ENCODE data around the gene AKAP1. TPM values are rescaled to one million over a fixed set of nuclear protein-coding genes. Genes with fewer than 3 reads are reported as not detected.

The AKAP1 gene
- total RNA-seq, 2 donors from 2014 or later = 90.4 to 139 TPM

- Histone ChIP-seq H3K4me1 (peaks cover 0 to 38% of the 10 kb centered on the region in 2 donors), H3K9me3 (no peaks in the 10 kb centered on the region), H3K36me3 (peaks cover 83% of the 10 kb centered on the region), H3K4me3 (no peak overlapping the region), H3K27me3 (no peaks in the 10 kb centered on the region), H3K27ac (no peak overlapping the region)
- DNase-seq (ENCODE audit: low spot score) = no peak
- TF ChIP-seq CTCF (IDR thresholded peaks at IDR 0.05) = no peak
Measured at GRCh38 chr17:57115377-57115776, 30.3 kb downstream of the AKAP1 start.

GRCh38 chr17:57115916-57116315 lies 30.9 kb downstream of the AKAP1 start:
- TF ChIP-seq CTCF (IDR thresholded peaks at IDR 0.05) = no peak
- Histone ChIP-seq H3K9me3 (no peaks in the 10 kb centered on the region), H3K27ac (no peak overlapping the region), H3K27me3 (no peaks in the 10 kb centered on the region), H3K4me1 (peaks cover 0 to 32% of the 10 kb centered on the region in 2 donors), H3K4me3 (no peak overlapping the region), H3K36me3 (peaks cover 87% of the 10 kb centered on the region)
- no peak for DNase-seq (ENCODE audit: low spot score)

- TF ChIP-seq CTCF (IDR thresholded peaks at IDR 0.05) = no peak
- peaks cover 0 to 15% of the 10 kb centered on the region in 2 donors for H3K4me1 ChIP-seq
- H3K27me3 ChIP-seq = no peaks in the 10 kb centered on the region
- no peaks in the 10 kb centered on the region for H3K9me3 ChIP-seq
- no peak overlapping the region for H3K27ac ChIP-seq
- no peak overlapping the region for H3K4me3 ChIP-seq
- peaks cover 81% of the 10 kb centered on the region for H3K36me3 ChIP-seq
- DNase-seq (ENCODE audit: low spot score) = no peak
Measured at GRCh38 chr17:57117798-57118197, 32.8 kb downstream of the AKAP1 start.

GRCh38 chr17:57120814-57121213 lies 35.8 kb downstream of the AKAP1 start:
- Histone ChIP-seq H3K4me1 (no peaks in the 10 kb centered on the region), H3K27ac (no peak overlapping the region), H3K27me3 (no peaks in the 10 kb centered on the region), H3K4me3 (no peak overlapping the region), H3K9me3 (no peaks in the 10 kb centered on the region), H3K36me3 (peaks cover 71% of the 10 kb centered on the region)
- no peak for TF ChIP-seq CTCF (IDR thresholded peaks at IDR 0.05)
- no peak for DNase-seq (ENCODE audit: low spot score)

- peak; percentile 23 to 57 for TF ChIP-seq CTCF (IDR thresholded peaks at IDR 0.05)
- H3K36me3 ChIP-seq = peaks cover 64% of the 10 kb centered on the region
- DNase-seq (ENCODE audit: low spot score) = no peak
- no peaks in the 10 kb centered on the region for H3K4me1 ChIP-seq
- H3K9me3 ChIP-seq = no peaks in the 10 kb centered on the region
- H3K4me3 ChIP-seq = no peak overlapping the region
- H3K27me3 ChIP-seq = no peaks in the 10 kb centered on the region
- H3K27ac ChIP-seq = no peak overlapping the region
Measured at GRCh38 chr17:57121308-57122042, 36.4 kb downstream of the AKAP1 start.

- Histone ChIP-seq H3K27ac (no peak overlapping the region), H3K4me3 (no peak overlapping the region), H3K4me1 (no peaks in the 10 kb centered on the region), H3K36me3 (peaks cover 38% of the 10 kb centered on the region), H3K27me3 (no peaks in the 10 kb centered on the region), H3K9me3 (no peaks in the 10 kb centered on the region)
- no peak for DNase-seq (ENCODE audit: low spot score)
- no peak for TF ChIP-seq CTCF (IDR thresholded peaks at IDR 0.05)
Measured at GRCh38 chr17:57124053-57124452, 39.0 kb downstream of the AKAP1 start.

Data from right atrium auricular region (tissue), 2 donors.